Activated CD4-positive, alpha-beta T cell treated with anti-CD3 and anti-CD28 coated beads for 4 hours (primary cell): ENCODE measurements around the gene FAM53B.

Experiments used
- DNase-seq, 2 donors: peaks; one replicate each; pipeline ENCODE4 v3.0.0-alpha.2; 2020

Gene FAM53B

DNA sequence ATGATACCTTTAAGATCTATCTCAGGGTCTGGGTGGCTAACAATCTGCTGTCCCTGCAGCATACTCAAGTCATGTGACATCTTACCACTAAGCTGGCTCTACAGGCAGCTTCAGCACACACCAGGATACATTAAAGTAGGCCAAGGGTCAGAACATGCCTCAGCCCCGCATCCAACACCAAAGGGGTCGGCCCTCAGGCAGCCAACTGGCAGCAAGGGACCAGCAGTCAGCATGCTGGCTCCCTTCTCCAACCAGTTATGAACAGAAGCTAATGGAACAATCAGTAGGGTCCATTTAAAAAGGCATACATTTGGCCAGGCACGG lies 37.1 kb downstream of the FAM53B start:
- DNase-seq = no peak

- no peak for DNase-seq
Measured at GRCh38 chr10:124706462-124707143, 37.6 kb downstream of the FAM53B start.

- DNase-seq = no peak
Measured at GRCh38 chr10:124705817-124706461, 38.2 kb downstream of the FAM53B start.

DNA sequence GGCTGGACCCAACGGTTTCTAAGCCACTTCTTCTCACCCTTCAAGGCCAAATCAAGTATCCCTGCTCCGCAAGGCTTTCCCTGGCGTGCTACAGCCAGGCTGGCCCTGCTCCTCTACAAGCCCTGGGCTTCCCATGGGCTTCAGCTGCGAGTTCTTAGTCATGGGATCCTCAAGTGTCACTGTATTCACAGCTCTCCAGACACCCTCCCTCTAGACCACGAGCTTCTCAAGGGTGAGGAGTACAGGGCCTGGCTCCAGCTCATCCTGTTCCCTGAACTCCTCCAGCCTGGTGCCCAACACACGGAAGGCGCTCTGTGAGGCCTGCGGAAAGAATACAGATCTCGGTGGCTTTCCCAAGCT lies 38.8 kb downstream of the FAM53B start:
- no peak for DNase-seq

GRCh38 chr10:124704428-124705380 lies 39.5 kb downstream of the FAM53B start:
- no peak for DNase-seq

GRCh38 chr10:124703778-124704427 lies 40.3 kb downstream of the FAM53B start:
- no peak for DNase-seq

- DNase-seq = no peak
Measured at GRCh38 chr10:124703372-124703771, 40.8 kb downstream of the FAM53B start.

GRCh38 chr10:124701881-124702656 lies 42.1 kb downstream of the FAM53B start:
- DNase-seq = peak; percentile 43 to 52

DNA sequence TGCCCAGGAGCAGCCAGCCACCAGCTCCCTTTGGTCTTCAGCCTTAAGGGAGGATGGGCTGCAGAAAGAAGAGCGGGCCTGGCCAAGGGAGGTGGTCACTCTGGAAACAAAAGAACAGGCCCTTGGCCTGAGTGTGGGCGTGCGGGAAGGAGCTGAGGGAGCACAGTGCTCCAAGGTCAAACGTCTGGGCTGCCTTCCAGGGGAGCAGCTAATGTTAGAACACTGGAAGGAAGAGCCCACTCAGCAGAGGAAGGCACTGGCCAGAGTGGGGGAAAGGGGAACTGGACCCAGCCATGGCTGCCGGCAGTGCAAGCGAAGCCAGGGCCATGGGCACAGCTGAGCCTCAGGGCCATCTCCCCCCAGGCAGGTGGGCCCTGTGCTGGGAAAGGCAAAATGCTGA lies 42.7 kb downstream of the FAM53B start:
- no peak for DNase-seq

GRCh38 chr10:124701038-124701365 lies 43.2 kb downstream of the FAM53B start:
- DNase-seq = no peak

DNA sequence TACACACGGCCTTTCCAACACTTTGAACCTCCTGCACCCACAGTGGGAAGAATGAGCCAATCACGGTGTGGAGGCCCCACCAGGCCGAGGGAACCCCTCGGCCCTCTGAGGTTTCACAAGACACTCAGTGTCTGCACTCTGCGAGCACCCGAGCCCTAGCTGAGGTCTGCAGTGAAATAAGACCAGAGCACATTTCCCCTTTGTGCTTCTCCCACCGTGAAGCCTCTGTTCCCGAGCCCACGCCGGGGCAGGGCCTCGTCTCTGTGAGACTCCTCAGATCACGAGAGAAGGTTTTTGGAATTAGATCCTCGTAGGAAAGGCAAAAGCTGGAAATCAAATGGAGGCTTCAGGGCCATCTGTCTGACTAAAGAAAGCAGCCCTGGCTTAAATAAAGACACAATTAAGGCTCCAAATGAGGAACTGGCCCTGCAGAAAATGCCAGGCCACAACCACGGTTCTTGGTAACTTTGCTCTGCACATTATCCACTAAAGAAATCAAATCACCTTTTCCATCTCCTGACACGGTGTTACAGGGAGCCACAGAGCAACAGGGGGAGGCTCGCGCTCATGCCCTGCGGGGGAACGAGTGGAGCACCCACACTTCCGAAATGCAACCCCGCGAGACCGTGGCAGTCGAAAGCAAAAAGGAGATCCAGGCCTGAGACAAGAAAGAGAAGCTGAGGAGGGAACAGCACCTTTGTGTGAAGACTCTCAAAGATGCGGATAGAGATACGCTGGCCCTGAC lies 43.7 kb downstream of the FAM53B start:
- no peak for DNase-seq

DNA sequence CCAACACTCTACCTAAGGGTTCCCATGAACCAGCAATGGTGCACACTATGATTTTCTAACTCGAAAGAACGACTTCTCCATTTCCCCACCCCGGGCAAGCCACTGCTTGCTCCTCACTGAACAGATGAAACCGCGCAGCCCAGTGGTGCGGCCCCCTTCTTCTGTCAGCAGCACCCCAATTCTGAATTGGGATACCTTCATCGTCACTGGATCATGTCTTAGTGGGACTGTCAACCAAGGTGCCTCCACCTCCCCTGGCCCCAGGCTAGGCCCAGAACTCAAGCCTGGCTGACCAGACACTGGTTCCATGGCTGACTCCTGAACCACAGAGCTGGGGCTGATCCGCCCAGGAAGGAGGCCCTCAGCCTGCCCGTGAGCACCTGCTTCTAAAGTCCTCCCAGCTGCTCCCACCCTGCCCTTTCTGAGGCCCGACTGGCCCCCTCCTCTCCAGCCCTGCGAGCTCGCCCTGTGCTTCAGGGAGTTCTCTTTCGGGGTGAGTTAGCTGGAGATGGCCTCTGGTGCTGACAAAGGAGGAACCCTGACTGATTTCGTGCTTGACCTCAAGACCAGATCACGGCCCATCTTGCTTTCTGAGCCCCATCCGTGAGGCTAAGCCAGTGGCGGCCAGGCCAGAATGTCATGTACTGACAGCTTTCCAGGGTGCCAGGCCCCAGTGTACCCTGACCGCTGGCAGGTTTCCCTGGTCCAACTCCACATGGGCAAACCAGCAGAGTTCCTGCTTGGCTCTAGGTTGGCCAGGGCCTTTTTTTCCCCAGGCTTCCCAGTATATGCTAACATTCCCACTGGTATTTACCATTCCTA lies 44.5 kb downstream of the FAM53B start:
- no peak for DNase-seq

DNA sequence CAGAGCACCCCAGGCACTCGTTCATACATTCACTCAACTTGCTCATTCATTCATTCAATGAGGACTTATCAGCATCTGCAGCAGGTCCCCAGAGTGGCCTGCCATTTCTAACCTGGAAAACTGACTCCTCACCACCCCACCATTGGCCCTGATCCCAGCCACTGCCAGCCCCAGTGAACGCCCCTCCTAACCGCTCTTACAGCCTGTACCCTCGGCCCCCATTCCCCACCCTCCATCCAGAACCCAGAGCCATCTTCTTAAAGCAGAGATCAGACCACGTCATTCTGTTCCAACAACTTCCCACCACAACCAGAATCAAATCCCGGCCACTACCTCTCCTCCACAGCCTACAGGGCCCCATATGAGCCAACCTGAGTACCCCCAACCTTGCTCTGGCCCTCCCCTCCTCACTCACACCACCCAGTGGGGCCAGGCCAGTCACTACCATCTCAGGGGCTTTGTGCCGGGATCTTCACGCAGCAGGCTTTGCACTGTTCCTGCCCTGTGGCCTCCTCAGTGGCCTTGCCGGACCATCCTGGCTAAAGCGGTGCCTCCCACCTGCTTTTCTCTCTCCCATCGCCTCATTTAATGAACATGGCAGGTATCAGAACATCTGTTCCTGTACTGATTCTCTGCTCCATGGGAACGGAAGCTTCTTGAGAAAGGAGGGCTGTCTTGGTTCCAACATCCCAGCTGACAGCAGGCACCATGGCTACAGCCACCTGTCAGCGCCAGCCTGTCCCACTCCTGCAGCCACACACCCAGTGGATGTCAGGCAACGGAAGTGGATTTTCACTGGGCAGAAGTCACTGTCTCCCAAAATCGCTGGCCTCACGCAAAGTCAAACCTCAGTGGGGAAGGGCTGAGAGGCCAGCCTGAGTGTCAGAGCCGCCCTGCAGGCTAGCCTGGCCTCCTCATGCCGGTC lies 45.4 kb downstream of the FAM53B start:
- DNase-seq = no peak

DNA sequence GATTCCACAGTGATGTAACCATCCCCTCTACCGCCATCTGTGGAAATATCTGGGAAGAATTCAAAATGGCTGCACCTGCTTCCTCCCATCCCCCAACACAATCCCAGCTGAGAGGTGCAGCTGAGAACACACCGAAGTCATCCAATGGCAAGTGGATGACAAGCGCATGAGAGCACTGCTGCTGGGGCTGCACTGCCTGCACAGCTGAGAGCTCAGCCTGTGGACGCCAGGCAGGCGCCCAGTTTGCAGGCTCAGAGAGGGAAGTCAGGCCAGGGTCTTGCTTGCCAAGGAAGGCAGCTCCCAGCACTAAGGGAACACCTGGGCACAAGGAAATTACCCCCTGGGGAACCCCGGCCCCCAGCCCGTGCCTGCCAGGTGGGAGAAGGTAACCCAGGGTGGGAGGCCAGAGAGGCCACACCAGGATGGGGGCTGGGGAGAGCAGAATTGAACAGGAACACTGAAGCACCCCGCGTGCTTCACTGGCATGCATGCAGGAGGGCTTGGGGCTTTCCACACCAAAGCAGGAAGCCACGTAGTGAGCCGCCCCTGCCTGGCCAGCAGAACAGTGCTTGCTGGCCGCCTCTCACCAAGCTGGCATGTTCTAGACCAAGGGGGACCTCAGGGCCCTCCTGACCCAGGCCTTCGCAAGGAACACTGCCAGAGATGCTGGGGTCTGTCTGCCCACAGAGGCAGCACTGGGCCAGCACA lies 46.2 kb downstream of the FAM53B start:
- peak; percentile 44 to 60 for DNase-seq

- DNase-seq = no peak
Measured at GRCh38 chr10:124697443-124697836, 46.7 kb downstream of the FAM53B start.

DNA sequence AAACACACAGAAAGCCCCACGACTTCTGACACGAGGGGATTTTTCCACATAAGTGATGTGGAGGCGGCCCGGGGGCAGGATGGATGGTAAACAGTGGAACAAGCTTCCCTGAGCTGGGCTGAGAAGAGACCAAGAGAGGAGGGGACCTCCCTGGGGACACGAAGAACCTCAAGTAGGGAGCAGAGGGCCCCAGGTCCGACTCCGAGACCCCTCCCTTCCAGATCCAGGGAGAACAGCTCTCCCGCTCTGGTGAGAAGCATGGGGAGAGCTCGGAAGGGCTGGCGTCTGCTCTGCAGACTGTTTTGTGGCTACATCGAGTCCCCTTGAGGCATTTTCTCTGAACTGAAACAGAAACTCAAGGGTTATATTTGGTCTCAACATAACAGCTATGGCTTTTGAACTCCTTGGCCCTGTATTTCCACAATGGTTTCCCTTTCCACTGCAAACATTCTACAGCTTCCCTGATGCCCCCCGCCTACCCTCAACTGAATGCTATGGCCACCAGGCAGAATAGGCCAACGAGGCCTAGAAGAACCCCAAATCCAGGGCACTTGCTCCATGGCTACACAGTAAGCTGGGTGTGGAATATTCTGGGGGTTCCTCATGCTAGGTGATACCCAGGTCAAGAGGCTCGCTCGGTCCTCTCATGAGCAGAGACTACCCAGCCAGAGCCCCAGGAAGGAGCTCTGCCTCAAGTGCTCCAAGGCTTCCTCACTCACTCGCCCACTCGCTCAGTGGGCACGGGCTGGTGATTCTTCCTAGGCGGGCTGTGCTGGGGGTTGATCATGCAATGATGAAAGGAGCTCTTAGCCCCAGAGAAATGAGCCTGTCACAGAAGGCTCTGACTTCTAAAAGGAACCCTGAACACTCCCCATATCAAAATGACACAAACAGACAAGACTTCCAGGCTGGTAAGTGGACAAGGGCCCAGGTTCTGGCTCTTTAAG lies 47.5 kb downstream of the FAM53B start:
- peak; percentile 42 to 43 for DNase-seq

- DNase-seq = no peak
Measured at GRCh38 chr10:124695259-124695658, 48.9 kb downstream of the FAM53B start.
